GM13977 (cell line): ENCODE data around the gene SNAP23.
A peak's percentile ranks its signal among the peaks of the same experiment; 100 is the strongest.

Experiments used
- DNase-seq: peaks from one replicate; pipeline ENCODE4 v3.0.0; 2012; ENCODE audit warnings: low spot score
- in situ Hi-C: fragments of 300-500 bp; cut with MboI; formaldehyde crosslinking; loops from one replicate; pipeline ENCODE4 v1.12.0; 2022; ENCODE audit warnings: low sequenced_read_pairs, low pct_unique_long_range_greater_than_20kb, mixed read lengths, inconsistent platforms; ENCODE audit not compliant: unreplicated experiment
- TF ChIP-seq, protein P1 (sequence below): IDR thresholded peaks from 2 replicates; pipeline ENCODE4 v1.5.1; 2012; ENCODE audit warnings: mild to moderate bottlenecking, control low read depth; ENCODE audit not compliant: insufficient read depth; ENCODE audit errors: extremely low read depth, missing control alignments

The SNAP23 gene

DNA sequence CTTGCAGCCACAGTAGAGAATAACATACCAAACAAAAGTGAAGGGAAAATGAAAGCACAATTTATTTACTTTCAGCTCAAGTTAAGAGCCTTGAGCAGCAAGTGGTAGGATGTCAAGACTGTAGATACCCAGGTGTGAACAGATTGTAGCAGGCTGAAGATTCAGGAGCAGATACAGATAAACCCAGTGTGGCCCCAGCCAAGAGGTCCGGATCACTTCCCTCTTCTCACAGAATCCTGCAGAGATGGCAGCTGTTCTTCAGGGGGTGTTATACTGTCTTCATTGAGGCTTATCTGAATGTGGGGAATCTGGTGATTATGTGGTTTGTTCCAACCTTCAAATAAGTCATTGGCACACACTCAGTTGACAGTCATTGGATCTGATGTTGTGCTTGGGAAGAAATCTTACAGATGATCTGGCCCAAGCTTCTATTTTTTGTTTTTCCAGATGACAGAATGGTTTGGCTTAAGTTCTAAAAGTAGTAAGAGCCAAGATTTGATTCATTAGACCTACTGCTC is 82.1 kb downstream of the SNAP23 start:
- DNase-seq, result peak; percentile 36
- in situ Hi-C loops, result no loop called here
- TF ChIP-seq, protein P1, sequence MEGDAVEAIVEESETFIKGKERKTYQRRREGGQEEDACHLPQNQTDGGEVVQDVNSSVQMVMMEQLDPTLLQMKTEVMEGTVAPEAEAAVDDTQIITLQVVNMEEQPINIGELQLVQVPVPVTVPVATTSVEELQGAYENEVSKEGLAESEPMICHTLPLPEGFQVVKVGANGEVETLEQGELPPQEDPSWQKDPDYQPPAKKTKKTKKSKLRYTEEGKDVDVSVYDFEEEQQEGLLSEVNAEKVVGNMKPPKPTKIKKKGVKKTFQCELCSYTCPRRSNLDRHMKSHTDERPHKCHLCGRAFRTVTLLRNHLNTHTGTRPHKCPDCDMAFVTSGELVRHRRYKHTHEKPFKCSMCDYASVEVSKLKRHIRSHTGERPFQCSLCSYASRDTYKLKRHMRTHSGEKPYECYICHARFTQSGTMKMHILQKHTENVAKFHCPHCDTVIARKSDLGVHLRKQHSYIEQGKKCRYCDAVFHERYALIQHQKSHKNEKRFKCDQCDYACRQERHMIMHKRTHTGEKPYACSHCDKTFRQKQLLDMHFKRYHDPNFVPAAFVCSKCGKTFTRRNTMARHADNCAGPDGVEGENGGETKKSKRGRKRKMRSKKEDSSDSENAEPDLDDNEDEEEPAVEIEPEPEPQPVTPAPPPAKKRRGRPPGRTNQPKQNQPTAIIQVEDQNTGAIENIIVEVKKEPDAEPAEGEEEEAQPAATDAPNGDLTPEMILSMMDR, result no peak

DNA sequence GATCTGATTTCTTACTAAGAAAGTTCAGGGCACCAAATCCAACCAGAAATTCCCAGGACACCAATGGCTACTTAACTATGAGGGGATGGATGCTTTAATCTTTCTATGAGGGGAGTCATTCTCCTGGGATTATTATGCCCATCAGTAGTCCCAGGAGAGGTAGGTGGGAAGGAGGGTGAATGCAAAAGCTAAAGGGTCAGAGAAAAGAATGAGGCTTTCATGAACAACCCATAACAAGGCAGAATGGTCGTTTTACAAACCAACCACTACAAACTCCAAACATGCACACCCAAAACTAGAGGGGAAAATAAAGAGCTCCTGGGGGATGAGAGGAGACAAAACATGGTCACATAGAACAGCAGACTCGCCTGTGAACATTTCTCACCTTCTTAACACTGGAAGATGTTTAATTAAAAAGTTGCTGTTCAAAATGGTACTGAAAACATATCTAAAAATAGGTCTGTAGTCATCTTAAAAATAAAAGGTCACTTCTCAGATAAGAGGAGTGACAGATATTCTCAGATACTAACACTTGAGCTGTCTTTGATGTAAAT is 83.6 kb downstream of the SNAP23 start:
- in situ Hi-C loops, result no loop called here
- no peak for DNase-seq
- TF ChIP-seq, protein P1, result no peak

DNA sequence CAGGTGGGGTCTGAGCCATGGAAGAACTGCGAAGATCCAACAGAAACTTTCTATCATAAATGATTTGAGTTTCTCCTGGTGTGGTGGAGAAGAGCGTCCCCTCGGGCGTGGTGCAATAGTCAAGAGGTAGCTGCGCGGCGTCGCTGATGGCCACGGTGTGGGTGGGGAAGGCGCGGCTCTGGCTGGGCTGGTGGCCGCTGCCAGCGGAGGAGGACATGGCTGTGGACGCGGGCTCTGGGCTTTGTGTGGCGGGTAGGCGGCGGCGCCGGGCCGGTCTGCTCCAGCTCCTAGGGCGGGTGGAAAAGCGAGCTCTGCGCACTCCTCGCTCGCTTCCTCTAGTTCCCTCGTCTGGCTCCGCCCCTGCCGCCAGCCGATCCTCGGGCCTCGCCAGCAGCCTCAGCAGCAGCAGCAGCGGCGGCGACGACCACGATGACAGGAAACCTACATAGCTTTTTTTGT is 85.9 kb downstream of the SNAP23 start:
- TF ChIP-seq, protein P1, result peak; percentile 16
- in situ Hi-C loops, result no loop called here
- DNase-seq, result peak; percentile 72
